Cardiac muscle cell (in vitro differentiated cells and primary cell): ENCODE data around the gene AGAP1. TPM values are rescaled to one million over a fixed set of nuclear protein-coding genes. Genes with fewer than 3 reads are reported as not detected.

Experiments used
- DNase-seq, 2 donors: peaks; one replicate each; pipeline versions ENCODE4 v3.0.0 to v3.0.0-alpha.2; 2010 to 2017; ENCODE audit warnings: low read depth in 1 of 2, low spot score in 1 of 2
- H3K27ac ChIP-seq: fragments of 200-600 bp; sonication (generic); 2 replicates; pipeline ENCODE4 v1.5.1; 2016
- H3K27me3 ChIP-seq: fragments of 200-600 bp; sonication (generic); 2 replicates; pipeline ENCODE4 v1.6.0; 2016; ENCODE audit warnings: control low read depth
- H3K36me3 ChIP-seq: fragments of 200-600 bp; sonication (generic); 2 replicates; pipeline ENCODE4 v1.5.1; 2016; ENCODE audit warnings: control low read depth
- H3K4me1 ChIP-seq: fragments of 200-600 bp; sonication (generic); 2 replicates; pipeline ENCODE4 v1.8.1; 2017; ENCODE audit warnings: low read depth, mild to moderate bottlenecking, mixed run types
- H3K4me3 ChIP-seq: fragments of 200-600 bp; sonication (generic); 2 replicates; pipeline ENCODE4 v1.5.1; 2016; ENCODE audit warnings: mild to moderate bottlenecking
- H3K9me3 ChIP-seq: fragments of 200-600 bp; sonication (generic); 2 replicates; pipeline ENCODE4 v1.5.1; 2017; ENCODE audit warnings: low read depth, mild to moderate bottlenecking, control low read depth
- CTCF ChIP-seq: IDR thresholded peaks from 2 replicates; pipeline ENCODE4 v1.5.1; 2012; ENCODE audit warnings: low read depth, mild to moderate bottlenecking, low read length
- polyA plus RNA-seq: library from polyadenylated mRNA; unstranded; fragments of >200 nt; fragmentation: Nextera tagmentation; extraction: Ambion mirVana; gene quantifications from 2 replicates; pipeline ENCODE4 v1.2.1, GENCODE V29; 2016
- total RNA-seq: library from RNA; depleted of rRNA; stranded (reverse); fragments of >200 nt; gene quantifications from 2 replicates; pipeline ENCODE4 v1.2.3, GENCODE V29; 2016

Gene AGAP1
- total and polyA plus RNA-seq, 2 experiments from 2014 or later, result 8.6 to 38.2 TPM

GRCh38 chr2:236063994-236064393, 570.2 kb downstream of the AGAP1 start:
- Histone ChIP-seq H3K9me3 (no peaks in the 10 kb centered on the region), H3K36me3 (no peaks in the 10 kb centered on the region), H3K4me1 (no peaks in the 10 kb centered on the region), H3K27me3 (no peaks in the 10 kb centered on the region), H3K27ac (no peak overlapping the region), H3K4me3 (no peak overlapping the region)
- no peak for DNase-seq
- TF ChIP-seq CTCF, result no peak

GRCh38 chr2:236065314-236066160, 571.7 kb downstream of the AGAP1 start:
- no peak overlapping the region for H3K27ac ChIP-seq
- no peak overlapping the region for H3K4me3 ChIP-seq
- DNase-seq, result no peak
- H3K9me3 ChIP-seq, result no peaks in the 10 kb centered on the region
- H3K36me3 ChIP-seq, result no peaks in the 10 kb centered on the region
- no peaks in the 10 kb centered on the region for H3K27me3 ChIP-seq
- TF ChIP-seq CTCF, result no peak
- H3K4me1 ChIP-seq, result no peaks in the 10 kb centered on the region

- H3K4me1 ChIP-seq, result no peaks in the 10 kb centered on the region
- H3K9me3 ChIP-seq, result no peaks in the 10 kb centered on the region
- no peak for TF ChIP-seq CTCF
- H3K27me3 ChIP-seq, result no peaks in the 10 kb centered on the region
- H3K4me3 ChIP-seq, result no peak overlapping the region
- DNase-seq, result no peak
- H3K27ac ChIP-seq, result no peak overlapping the region
- H3K36me3 ChIP-seq, result no peaks in the 10 kb centered on the region
Measured at GRCh38 chr2:236070236-236070635, 576.4 kb downstream of the AGAP1 start.

- no peak for TF ChIP-seq CTCF
- no peak overlapping the region for H3K27ac ChIP-seq
Measured at GRCh38 chr2:236073246-236073645, 579.4 kb downstream of the AGAP1 start.

GRCh38 chr2:236073867-236074655, 580.2 kb downstream of the AGAP1 start:
- no peak overlapping the region for H3K27ac ChIP-seq
- no peak overlapping the region for H3K4me3 ChIP-seq
- H3K9me3 ChIP-seq, result no peaks in the 10 kb centered on the region
- H3K4me1 ChIP-seq, result no peaks in the 10 kb centered on the region
- no peaks in the 10 kb centered on the region for H3K36me3 ChIP-seq
- no peaks in the 10 kb centered on the region for H3K27me3 ChIP-seq
- no peak for DNase-seq
- no peak for TF ChIP-seq CTCF

More at GRCh38 chr2:236073246-236073645, 579.4 kb downstream of the AGAP1 start:
- peak in 1 of 2 donors; percentile 16 for DNase-seq
- Histone ChIP-seq H3K27me3 (no peaks in the 10 kb centered on the region), H3K36me3 (no peaks in the 10 kb centered on the region), H3K4me1 (no peaks in the 10 kb centered on the region), H3K9me3 (no peaks in the 10 kb centered on the region), H3K4me3 (no peak overlapping the region)
